Right cardiac atrium (tissue), 5 donors: ENCODE results near the gene SENP7. TPM values are rescaled to one million over a fixed set of nuclear protein-coding genes. Genes with fewer than 3 reads are reported as not detected.
"Not testable (repeated sequence)": the region's sequence is repeated elsewhere in the genome, so short reads cannot be mapped to it uniquely, and the experiment has no call there.

Experiments
- ATAC-seq, 2 donors: fragments of 200-7000 bp; cut with Tn5 transposase; one replicate each; pipeline versions ENCODE4 v1.8.0 to v1.9.1; 2020; ENCODE audit warnings: moderate library complexity in 2 of 2, mild to moderate bottlenecking in 1 of 2
- DNase-seq, 3 donors: peaks; one replicate each; pipeline ENCODE4 v3.0.0-alpha.2; 2020
- H3K27ac ChIP-seq: one replicate; pipeline ENCODE4 v1.5.1; 2013; ENCODE audit warnings: mild to moderate bottlenecking, low read length, control low read depth, moderate library complexity
- H3K27me3 ChIP-seq: one replicate; pipeline ENCODE4 v1.6.1; 2013; ENCODE audit not compliant: control insufficient read depth, insufficient read depth
- H3K4me1 ChIP-seq: one replicate; pipeline ENCODE4 v1.6.1; 2013; ENCODE audit warnings: low read length; ENCODE audit not compliant: control insufficient read depth, insufficient read depth
- H3K4me3 ChIP-seq: one replicate; pipeline ENCODE4 v1.5.1; 2013; ENCODE audit warnings: low read length, control low read depth
- H3K9me3 ChIP-seq: one replicate; pipeline ENCODE4 v1.6.1; 2013; ENCODE audit warnings: low read length; ENCODE audit not compliant: control insufficient read depth
- WGBS: extraction: QIAGEN DNeasy Blood & Tissue Kit; methylation state at CpG from one replicate; pipeline ENCODE4 v1.1.7; 2013; 5-methylcytosine and 5-hydroxymethylcytosine counted together
- intact Hi-C, 4 donors: fragments of 100-400 bp; cut with DNase I; formaldehyde crosslinking; loops; one replicate each; pipeline versions ENCODE4 v1.11.0 to v1.14.0; 2022 to 2023
- polyA plus RNA-seq: library from polyadenylated mRNA; stranded (reverse); fragments of 200-250 nt; gene quantifications from one replicate; pipeline ENCODE4 v1.2.3, GENCODE V29; 2013
- total RNA-seq, 4 donors: library from RNA; stranded (reverse); fragmentation: NEBNext Ultra II Directional; extraction: Animal tissue kit (Norgen Biotek cat#: 25700); gene quantifications; one replicate each; pipeline ENCODE4 v1.2.1, GENCODE V29; 2021
- donor health status: healthy with polysubstance abuse.
- donor health status: DM: no; HTN: yes; CAD: no.
- donor health status: DM: no; HTN: no; CAD: no.
- donor health status: DM: no; HTN: yes; CAD: no; lungs with severe emphysema.
- donor health status: DM: yes; HTN: yes; CAD: no.

Gene SENP7
- total and polyA plus RNA-seq, 5 donors = 6.0 to 12.1 (median 11.2) TPM

DNA sequence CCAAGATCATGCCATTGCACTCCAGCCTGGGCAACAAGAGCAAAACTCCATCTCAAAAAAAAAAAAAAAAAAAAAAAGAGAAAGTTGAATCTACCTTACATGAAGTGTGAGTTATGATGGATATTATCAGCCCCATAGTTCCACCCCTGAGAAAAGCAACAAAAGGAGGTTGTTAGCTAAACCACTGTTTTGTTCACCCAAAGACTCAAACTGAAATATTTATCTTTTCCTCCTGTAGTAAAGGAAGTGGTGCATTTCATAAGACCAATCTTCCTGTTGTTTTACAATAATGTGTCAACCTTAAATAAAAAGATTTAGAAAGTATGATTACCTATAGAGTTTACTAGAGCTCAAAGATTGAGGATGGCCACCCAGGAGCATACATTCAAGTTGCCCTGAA is 29.9 kb upstream of the SENP7 start:
- intact Hi-C loops = no loop called here
- ATAC-seq = no peak
- Histone ChIP-seq H3K27me3 (no peaks in the 10 kb centered on the region), H3K27ac (no peak overlapping the region), H3K9me3 (no peaks in the 10 kb centered on the region), H3K4me3 (no peak overlapping the region), H3K4me1 (no peaks in the 10 kb centered on the region)
- no peak for DNase-seq

DNA sequence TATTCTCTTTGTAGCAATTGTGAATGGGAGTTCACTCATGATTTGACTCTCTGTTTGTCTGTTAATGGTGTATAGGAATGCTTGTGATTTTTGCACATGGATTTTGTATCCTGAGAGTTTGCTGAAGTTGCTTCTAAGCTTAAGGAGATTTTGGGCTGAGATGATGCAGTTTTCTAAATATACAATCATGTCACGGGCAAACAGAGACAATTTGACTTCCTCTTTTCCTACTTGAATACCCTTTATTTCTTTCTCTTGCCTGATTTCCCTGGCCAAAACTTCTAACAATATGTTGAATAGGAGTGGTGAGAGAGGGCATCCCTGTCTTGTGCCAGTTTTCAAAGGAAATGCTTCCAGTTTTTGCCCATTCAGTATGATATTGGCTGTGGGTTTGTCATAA is 23.9 kb upstream of the SENP7 start:
- H3K4me1 ChIP-seq, H3K9me3 ChIP-seq, H3K4me3 ChIP-seq, DNase-seq, H3K27me3 ChIP-seq, H3K27ac ChIP-seq, ATAC-seq, intact Hi-C loops: not testable (repeated sequence)
- 75% methylated on average over 1 of the region's 1 CpG for WGBS

DNA sequence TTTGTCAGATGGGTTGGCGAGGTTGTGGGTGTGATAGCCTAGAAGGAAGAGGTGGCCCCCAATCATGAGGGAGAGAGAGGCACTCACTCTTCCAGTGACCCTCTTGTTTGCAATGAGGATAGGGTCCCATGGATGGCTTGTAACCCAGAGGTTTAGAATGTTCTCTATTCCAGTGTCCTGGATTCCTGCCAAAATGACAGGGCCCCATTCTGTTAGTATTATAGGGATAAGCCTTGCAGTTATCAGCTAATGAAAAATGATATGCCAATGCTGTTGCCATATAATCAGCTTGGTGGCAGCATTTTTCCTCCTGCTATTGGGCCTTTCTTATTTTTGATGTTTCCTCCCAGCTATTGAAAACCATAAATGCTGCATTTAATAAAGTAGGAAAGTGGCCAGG is 23.3 kb upstream of the SENP7 start:
- Histone ChIP-seq H3K27me3 (no peaks in the 10 kb centered on the region), H3K27ac (no peak overlapping the region), H3K4me3 (no peak overlapping the region), H3K4me1 (no peaks in the 10 kb centered on the region), H3K9me3 (no peaks in the 10 kb centered on the region)
- ATAC-seq (no peak), DNase-seq (no peak)
- intact Hi-C loops = no loop called here
- WGBS = 97% methylated on average over 1 of the region's 1 CpG

DNA sequence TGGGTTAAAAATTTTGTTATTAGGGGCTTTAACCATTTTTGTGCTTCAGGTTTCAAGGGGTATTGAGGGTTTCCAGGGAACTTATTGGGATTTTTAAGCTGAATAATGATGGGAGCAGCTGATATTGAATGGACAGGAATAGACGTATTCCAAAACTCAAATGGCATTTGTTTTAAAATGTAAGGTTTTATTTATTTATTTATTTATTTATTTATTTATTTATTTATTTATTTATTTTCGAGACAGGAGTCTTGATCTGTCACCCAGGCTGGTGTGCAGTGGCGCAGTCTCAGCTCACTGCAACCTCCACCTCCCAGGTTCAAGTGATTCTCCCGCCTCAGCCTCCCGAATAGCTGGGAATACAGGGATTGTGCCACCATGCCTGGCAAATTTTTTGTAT is 22.2 kb upstream of the SENP7 start:
- DNase-seq = no peak
- H3K9me3 ChIP-seq = peaks cover 2% of the 10 kb centered on the region
- WGBS = 80% methylated on average over 5 of the region's 5 CpGs
- intact Hi-C loops = no loop called here
- no peaks in the 10 kb centered on the region for H3K27me3 ChIP-seq
- no peak overlapping the region for H3K27ac ChIP-seq
- no peaks in the 10 kb centered on the region for H3K4me1 ChIP-seq
- ATAC-seq = no peak
- no peak overlapping the region for H3K4me3 ChIP-seq

DNA sequence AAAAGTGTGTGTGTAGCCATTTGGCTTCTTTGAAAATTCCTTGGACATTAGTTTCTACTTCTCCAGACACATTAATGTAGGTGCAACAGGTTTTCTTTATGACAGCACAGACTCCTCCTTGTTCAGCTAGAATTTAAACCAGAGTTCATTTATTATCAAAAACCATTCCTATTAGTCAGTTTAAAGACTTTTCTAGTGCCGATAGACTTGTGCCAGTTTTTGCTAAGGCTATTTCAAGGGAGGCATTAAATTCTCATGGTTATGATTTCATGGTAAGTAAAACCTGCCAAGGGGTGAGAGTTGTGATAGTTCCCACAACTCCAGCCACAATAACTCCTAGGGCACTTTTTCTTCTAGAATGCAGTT is 20.6 kb upstream of the SENP7 start:
- WGBS = 62% methylated on average over 1 of the region's 1 CpG
- H3K27me3 ChIP-seq = no peaks in the 10 kb centered on the region
- H3K4me3 ChIP-seq = no peak overlapping the region
- ATAC-seq (no peak), DNase-seq (no peak)
- no peaks in the 10 kb centered on the region for H3K4me1 ChIP-seq
- no peak overlapping the region for H3K27ac ChIP-seq
- peaks cover 2% of the 10 kb centered on the region for H3K9me3 ChIP-seq
- intact Hi-C loops = no loop called here

DNA sequence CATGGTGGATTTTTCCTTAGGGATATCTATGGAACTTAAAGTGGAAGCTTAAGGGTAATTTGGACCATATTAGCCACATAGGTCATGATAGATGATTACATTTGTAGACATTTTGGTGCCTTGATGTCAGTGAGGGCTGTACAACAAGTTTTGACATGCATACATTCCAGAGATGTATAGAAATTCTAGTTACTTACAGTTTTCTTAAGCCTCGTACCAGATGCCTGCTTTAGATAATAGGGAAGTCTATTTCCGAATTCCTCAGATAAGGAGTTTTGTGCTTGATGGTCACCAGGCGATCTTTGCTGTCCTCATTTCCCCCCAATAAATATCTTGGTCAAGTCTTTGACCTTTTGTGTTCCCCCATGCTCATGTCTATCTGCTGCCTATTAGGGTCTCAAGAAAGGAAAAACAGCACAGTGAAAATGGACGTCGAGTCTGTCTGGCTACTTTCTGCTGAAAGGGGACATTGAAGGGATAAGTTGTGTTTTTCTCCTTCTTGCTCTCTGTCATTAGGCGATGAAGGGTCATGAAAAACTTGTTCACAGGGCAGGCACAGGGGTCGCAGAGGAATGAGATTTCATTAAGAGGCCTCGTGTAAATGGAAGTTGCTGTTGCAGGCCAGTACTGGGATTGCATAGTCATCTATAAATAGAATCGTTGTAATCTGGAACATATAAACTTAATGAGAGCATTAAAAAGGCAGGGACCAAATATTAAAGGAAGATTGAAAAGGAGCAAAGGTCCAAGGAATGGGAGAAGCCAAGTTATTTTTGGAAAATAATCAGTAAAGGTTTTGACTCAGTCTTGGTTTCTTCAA is 20.0 kb upstream of the SENP7 start:
- no peaks in the 10 kb centered on the region for H3K27me3 ChIP-seq
- H3K9me3 ChIP-seq = peaks cover 2% of the 10 kb centered on the region
- H3K27ac ChIP-seq = no peak overlapping the region
- no peak for ATAC-seq
- intact Hi-C loops = no loop called here
- 36% methylated on average over 9 of the region's 9 CpGs for WGBS
- no peak for DNase-seq
- no peak overlapping the region for H3K4me3 ChIP-seq
- no peaks in the 10 kb centered on the region for H3K4me1 ChIP-seq

DNA sequence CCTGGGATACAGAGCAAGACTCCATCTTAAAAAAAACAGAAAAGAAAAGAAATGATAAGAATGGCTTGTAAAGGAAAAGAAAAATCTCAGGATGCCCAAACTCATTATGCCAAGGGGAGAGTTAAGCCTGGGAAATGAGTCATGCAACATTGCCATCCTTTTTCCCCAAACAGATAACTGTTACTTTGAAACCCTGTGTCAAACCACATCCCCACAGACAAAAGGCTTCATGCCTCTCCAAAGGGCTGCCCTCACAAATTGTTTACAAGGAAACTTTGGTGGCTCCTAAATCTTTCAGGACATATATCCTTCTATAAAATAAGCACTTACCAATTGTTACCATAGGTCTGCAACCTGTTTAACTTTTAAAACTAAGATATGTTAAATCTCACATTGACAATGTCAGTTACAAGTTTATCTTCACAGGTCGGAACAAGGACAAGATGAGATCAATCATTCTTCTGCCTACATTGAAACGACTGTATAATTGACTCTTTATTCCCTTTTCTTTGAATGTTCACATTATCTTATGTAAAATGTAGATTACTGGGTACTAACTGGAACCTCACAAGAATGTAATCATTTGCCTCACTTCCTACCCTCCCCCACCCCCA is 18.6 kb upstream of the SENP7 start:
- Histone ChIP-seq H3K27ac (no peak overlapping the region), H3K9me3 (peaks cover 2% of the 10 kb centered on the region), H3K4me3 (no peak overlapping the region), H3K4me1 (no peaks in the 10 kb centered on the region), H3K27me3 (no peaks in the 10 kb centered on the region)
- DNase-seq (no peak), ATAC-seq (no peak)
- 37% methylated on average over 2 of the region's 2 CpGs for WGBS
- intact Hi-C loops = no loop called here

DNA sequence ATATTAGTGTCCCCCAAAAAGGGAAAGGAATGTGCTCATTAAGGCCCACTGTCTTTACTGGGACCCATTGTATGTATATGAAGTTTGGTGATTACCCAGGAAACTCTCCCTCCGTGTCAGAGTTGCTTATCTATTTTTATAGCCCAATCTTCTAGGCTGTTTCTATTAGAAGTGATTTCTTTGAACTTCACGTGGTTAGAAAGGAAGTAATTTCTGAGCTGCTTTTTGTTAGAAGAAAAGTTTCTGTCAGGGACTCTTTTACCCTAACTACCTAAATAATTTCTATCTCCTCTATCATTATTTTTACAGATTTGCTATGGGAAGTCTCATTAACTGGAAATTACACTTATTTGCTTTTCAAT is 17.7 kb upstream of the SENP7 start:
- Histone ChIP-seq H3K4me3 (no peak overlapping the region), H3K27ac (no peak overlapping the region), H3K9me3 (peaks cover 2% of the 10 kb centered on the region), H3K27me3 (no peaks in the 10 kb centered on the region), H3K4me1 (no peaks in the 10 kb centered on the region)
- DNase-seq (no peak), ATAC-seq (no peak)
- intact Hi-C loops = no loop called here
- WGBS = 50% methylated on average over 2 of the region's 2 CpGs

DNA sequence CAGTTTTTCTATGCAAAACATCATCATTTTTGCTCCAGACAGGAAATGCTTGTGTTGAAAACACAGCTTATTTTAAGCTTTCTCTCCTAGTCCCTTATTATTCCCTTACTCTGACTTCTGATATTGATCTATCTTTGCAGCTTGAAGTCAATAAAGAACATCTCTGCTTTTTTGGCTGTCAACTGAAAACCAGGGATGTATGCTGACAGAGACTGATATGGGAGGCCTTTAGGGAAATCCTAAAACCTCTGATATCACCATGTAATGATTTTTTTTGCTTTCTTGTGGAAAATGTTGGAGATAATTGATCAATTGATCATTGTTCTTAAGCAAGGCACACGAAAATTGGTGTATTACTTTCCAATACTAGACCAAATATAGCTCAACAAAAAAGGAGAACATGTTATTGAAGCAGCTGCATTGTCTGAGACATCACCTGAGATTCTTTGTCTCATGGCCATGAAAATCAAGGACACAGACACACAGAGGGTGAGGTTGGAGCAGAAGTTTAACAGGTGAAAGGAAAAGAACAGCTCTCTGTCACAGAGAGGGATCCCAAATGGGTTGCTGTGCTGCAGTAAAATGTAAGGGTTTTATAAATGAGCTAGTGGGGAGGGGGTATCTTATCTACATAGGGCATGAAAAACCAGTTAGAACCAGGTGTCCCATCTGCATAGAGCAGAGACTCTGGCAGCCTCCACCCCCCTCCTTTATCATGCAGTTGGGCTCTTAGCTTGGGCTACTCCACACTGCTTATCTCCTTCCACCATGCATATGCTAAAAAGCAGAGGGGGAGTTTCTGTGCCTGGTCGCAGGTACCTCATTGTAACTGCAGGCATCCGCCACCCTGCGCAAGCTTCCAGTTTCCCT is 17.0 kb upstream of the SENP7 start:
- ATAC-seq = no peak
- intact Hi-C loops = no loop called here
- H3K27me3 ChIP-seq = no peaks in the 10 kb centered on the region
- 78% methylated on average over 4 of the region's 4 CpGs for WGBS
- no peak for DNase-seq
- H3K4me1 ChIP-seq = no peaks in the 10 kb centered on the region
- H3K27ac ChIP-seq = no peak overlapping the region
- H3K4me3 ChIP-seq = no peak overlapping the region
- H3K9me3 ChIP-seq = peaks cover 2% of the 10 kb centered on the region

DNA sequence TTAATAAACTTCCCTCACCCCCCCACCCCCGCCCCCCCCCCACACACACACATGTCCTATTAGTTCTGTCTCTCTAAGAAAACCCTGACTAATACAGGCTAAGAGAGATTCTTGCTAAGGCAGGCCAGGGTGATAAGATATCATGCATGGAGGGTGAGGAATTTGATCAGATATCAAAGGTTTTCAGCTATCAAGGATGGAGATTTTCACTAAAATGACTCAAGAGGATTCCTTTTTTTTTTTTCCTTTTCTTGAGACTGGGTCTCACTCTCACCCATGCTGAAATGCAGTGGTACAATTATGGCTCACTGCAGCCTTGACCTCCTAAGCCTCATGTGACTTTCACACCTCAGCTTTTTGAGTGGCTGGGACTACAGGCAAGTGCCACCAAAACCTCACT is 14.9 kb upstream of the SENP7 start:
- DNase-seq (no peak), ATAC-seq (no peak)
- Histone ChIP-seq H3K9me3 (peaks cover 2% of the 10 kb centered on the region), H3K27me3 (no peaks in the 10 kb centered on the region), H3K4me1 (no peaks in the 10 kb centered on the region), H3K4me3 (no peak overlapping the region), H3K27ac (no peak overlapping the region)
- 23% methylated on average over 1 of the region's 1 CpG for WGBS
- intact Hi-C loops = no loop called here

DNA sequence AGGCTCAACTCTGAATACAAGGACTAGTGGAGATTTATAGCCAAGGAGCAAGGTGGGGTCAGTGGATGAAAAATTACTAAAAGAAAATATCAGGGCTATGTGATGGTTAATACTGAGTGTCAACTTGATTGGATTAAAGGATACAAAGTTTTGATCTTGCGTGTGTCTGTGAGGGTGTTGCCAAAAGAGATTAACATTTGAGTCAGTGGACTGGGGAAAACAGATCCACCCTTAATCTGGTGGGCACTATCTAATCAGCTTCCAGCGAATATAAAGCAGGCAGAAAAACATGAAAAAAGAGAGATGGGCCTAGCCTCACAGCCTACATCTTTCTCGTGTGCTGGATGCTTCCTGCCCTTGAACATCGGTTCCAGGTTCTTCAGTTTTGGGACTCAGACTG is 14.4 kb upstream of the SENP7 start:
- no peak overlapping the region for H3K27ac ChIP-seq
- no peaks in the 10 kb centered on the region for H3K4me1 ChIP-seq
- ATAC-seq (no peak), DNase-seq (no peak)
- H3K9me3 ChIP-seq = peaks cover 2% of the 10 kb centered on the region
- no peak overlapping the region for H3K4me3 ChIP-seq
- intact Hi-C loops = no loop called here
- no peaks in the 10 kb centered on the region for H3K27me3 ChIP-seq
- WGBS = 57% methylated on average over 4 of the region's 4 CpGs
